Cardiac muscle cell (in vitro differentiated cells and primary cell): ENCODE measurements around the gene NOTCH4. TPM values are rescaled to one million over a fixed set of nuclear protein-coding genes. Genes with fewer than 3 reads are reported as not detected.
A peak's percentile ranks its signal among the peaks of the same experiment; 100 is the strongest.

Experiments
- DNase-seq, 2 donors: peaks; one replicate each; pipeline versions ENCODE4 v3.0.0 to v3.0.0-alpha.2; 2010 to 2017; ENCODE audit warnings: low read depth in 1 of 2, low spot score in 1 of 2
- H3K27ac ChIP-seq: fragments of 200-600 bp; sonication (generic); 2 replicates; pipeline ENCODE4 v1.5.1; 2016
- H3K27me3 ChIP-seq: fragments of 200-600 bp; sonication (generic); 2 replicates; pipeline ENCODE4 v1.6.0; 2016; ENCODE audit warnings: control low read depth
- H3K36me3 ChIP-seq: fragments of 200-600 bp; sonication (generic); 2 replicates; pipeline ENCODE4 v1.5.1; 2016; ENCODE audit warnings: control low read depth
- H3K4me1 ChIP-seq: fragments of 200-600 bp; sonication (generic); 2 replicates; pipeline ENCODE4 v1.8.1; 2017; ENCODE audit warnings: low read depth, mild to moderate bottlenecking, mixed run types
- H3K4me3 ChIP-seq: fragments of 200-600 bp; sonication (generic); 2 replicates; pipeline ENCODE4 v1.5.1; 2016; ENCODE audit warnings: mild to moderate bottlenecking
- H3K9me3 ChIP-seq: fragments of 200-600 bp; sonication (generic); 2 replicates; pipeline ENCODE4 v1.5.1; 2017; ENCODE audit warnings: low read depth, mild to moderate bottlenecking, control low read depth
- CTCF ChIP-seq: IDR thresholded peaks from 2 replicates; pipeline ENCODE4 v1.5.1; 2012; ENCODE audit warnings: low read depth, mild to moderate bottlenecking, low read length
- polyA plus RNA-seq: library from polyadenylated mRNA; unstranded; fragments of >200 nt; fragmentation: Nextera tagmentation; extraction: Ambion mirVana; gene quantifications from 2 replicates; pipeline ENCODE4 v1.2.1, GENCODE V29; 2016
- total RNA-seq: library from RNA; depleted of rRNA; stranded (reverse); fragments of >200 nt; gene quantifications from 2 replicates; pipeline ENCODE4 v1.2.3, GENCODE V29; 2016

The NOTCH4 gene
- total and polyA plus RNA-seq, 2 experiments from 2014 or later = 3.2 to 5.0 TPM

- no peak overlapping the region for H3K27ac ChIP-seq
- H3K27me3 ChIP-seq = peaks cover 30% of the 10 kb centered on the region
Observed at GRCh38 chr6:32148289-32149091, 75.4 kb downstream of the NOTCH4 start.

GRCh38 chr6:32147401-32148132 is 76.3 kb downstream of the NOTCH4 start:
- DNase-seq = no peak
- Histone ChIP-seq H3K27me3 (peaks cover 30% of the 10 kb centered on the region), H3K27ac (no peak overlapping the region), H3K9me3 (no peaks in the 10 kb centered on the region), H3K36me3 (no peaks in the 10 kb centered on the region), H3K4me3 (no peak overlapping the region), H3K4me1 (peaks cover 17% of the 10 kb centered on the region)
- no peak for TF ChIP-seq CTCF

More at GRCh38 chr6:32148289-32149091, 75.4 kb downstream of the NOTCH4 start:
- DNase-seq = no peak
- H3K36me3 ChIP-seq = no peaks in the 10 kb centered on the region
- no peak overlapping the region for H3K4me3 ChIP-seq
- H3K9me3 ChIP-seq = no peaks in the 10 kb centered on the region
- H3K4me1 ChIP-seq = peaks cover 22% of the 10 kb centered on the region
- TF ChIP-seq CTCF = no peak

- Histone ChIP-seq H3K4me3 (no peak overlapping the region), H3K27ac (peak overlapping the region; percentile 64), H3K4me1 (peaks cover 10% of the 10 kb centered on the region), H3K27me3 (peaks cover 30% of the 10 kb centered on the region), H3K9me3 (no peaks in the 10 kb centered on the region), H3K36me3 (no peaks in the 10 kb centered on the region)
- TF ChIP-seq CTCF = no peak
- peak in 1 of 2 donors; percentile 11 for DNase-seq
Observed at GRCh38 chr6:32146687-32147086, 77.2 kb downstream of the NOTCH4 start.

- Histone ChIP-seq H3K9me3 (no peaks in the 10 kb centered on the region), H3K4me3 (no peak overlapping the region), H3K4me1 (peaks cover 10% of the 10 kb centered on the region), H3K36me3 (no peaks in the 10 kb centered on the region), H3K27ac (peak overlapping the region; percentile 64), H3K27me3 (peaks cover 26% of the 10 kb centered on the region)
- no peak for TF ChIP-seq CTCF
- peak in 1 of 2 donors; percentile 33 for DNase-seq
Observed at GRCh38 chr6:32146287-32146686, 77.6 kb downstream of the NOTCH4 start.

Other genes starting within 250 kb of the NOTCH4 start
- 2.1 and 2.2 TPM in 2 replicates for gene C4A, start 242.0 kb downstream of the NOTCH4 start, total RNA-seq
- gene C4A, start 242.0 kb downstream of the NOTCH4 start, polyA plus RNA-seq = 1.9 and 2.5 TPM in 2 replicates
- gene C4B, start 209.3 kb downstream of the NOTCH4 start, total RNA-seq = 4.1 and 4.2 TPM in 2 replicates
- 2.7 and 5.8 TPM in 2 replicates for gene C4B, start 209.3 kb downstream of the NOTCH4 start, polyA plus RNA-seq
- 0.92 and 1.0 TPM in 2 replicates for gene CYP21A2, start 185.7 kb downstream of the NOTCH4 start, total RNA-seq
- gene CYP21A2, start 185.7 kb downstream of the NOTCH4 start, polyA plus RNA-seq = 0.62 TPM in 1 of 2 replicates, not detected in the other
- 3.0 and 9.3 TPM in 2 replicates for gene TNXB, start 114.7 kb downstream of the NOTCH4 start, total RNA-seq
- gene TNXB, start 114.7 kb downstream of the NOTCH4 start, polyA plus RNA-seq = 0.92 and 1.7 TPM in 2 replicates
- gene ATF6B, start 95.8 kb downstream of the NOTCH4 start, total RNA-seq = 39.7 and 60.8 TPM in 2 replicates
- gene ATF6B, start 95.8 kb downstream of the NOTCH4 start, polyA plus RNA-seq = 43.0 and 49.5 TPM in 2 replicates
- 7.0 and 7.7 TPM in 2 replicates for gene FKBPL, start 93.8 kb downstream of the NOTCH4 start, total RNA-seq
- gene FKBPL, start 93.8 kb downstream of the NOTCH4 start, polyA plus RNA-seq = 10.0 and 14.2 TPM in 2 replicates
- 0.78 and 4.4 TPM in 2 replicates for gene PRRT1, start 72.1 kb downstream of the NOTCH4 start, total RNA-seq
- gene PRRT1, start 72.1 kb downstream of the NOTCH4 start, polyA plus RNA-seq = 4.9 and 6.2 TPM in 2 replicates
- gene PPT2, start 69.9 kb downstream of the NOTCH4 start, total RNA-seq = 42.7 and 147 TPM in 2 replicates
- gene PPT2, start 69.9 kb downstream of the NOTCH4 start, polyA plus RNA-seq = 34.6 and 50.2 TPM in 2 replicates
- gene EGFL8, start 59.5 kb downstream of the NOTCH4 start, total RNA-seq = 10.2 and 18.7 TPM in 2 replicates
- gene EGFL8, start 59.5 kb downstream of the NOTCH4 start, polyA plus RNA-seq = 10.1 and 15.2 TPM in 2 replicates
- gene AGPAT1, start 48.0 kb downstream of the NOTCH4 start, total RNA-seq = 128 and 146 TPM in 2 replicates
- gene AGPAT1, start 48.0 kb downstream of the NOTCH4 start, polyA plus RNA-seq = 69.3 and 69.6 TPM in 2 replicates
- gene RNF5, start 45.7 kb downstream of the NOTCH4 start, total RNA-seq = 180 and 188 TPM in 2 replicates
- 232 and 237 TPM in 2 replicates for gene RNF5, start 45.7 kb downstream of the NOTCH4 start, polyA plus RNA-seq
- gene AGER, start 39.8 kb downstream of the NOTCH4 start, total RNA-seq = 5.0 and 13.5 TPM in 2 replicates
- 4.8 and 9.8 TPM in 2 replicates for gene AGER, start 39.8 kb downstream of the NOTCH4 start, polyA plus RNA-seq
- 124 and 130 TPM in 2 replicates for gene PBX2, start 33.9 kb downstream of the NOTCH4 start, total RNA-seq
- gene PBX2, start 33.9 kb downstream of the NOTCH4 start, polyA plus RNA-seq = 17.3 and 23.9 TPM in 2 replicates
- 16.7 and 18.0 TPM in 2 replicates for gene GPSM3, start 31.4 kb downstream of the NOTCH4 start, total RNA-seq
- gene GPSM3, start 31.4 kb downstream of the NOTCH4 start, polyA plus RNA-seq = 14.5 and 17.4 TPM in 2 replicates
- gene TSBP1, start 147.8 kb upstream of the NOTCH4 start, total RNA-seq = not detected in 2 replicates
- not detected in 2 replicates for gene TSBP1, start 147.8 kb upstream of the NOTCH4 start, polyA plus RNA-seq
- gene BTNL2, start 183.1 kb upstream of the NOTCH4 start, total RNA-seq = not detected in 2 replicates
- not detected in 2 replicates for gene BTNL2, start 183.1 kb upstream of the NOTCH4 start, polyA plus RNA-seq
- gene HLA-DRA, start 215.8 kb upstream of the NOTCH4 start, total RNA-seq = not detected in 2 replicates
- 2.4 TPM in 1 of 2 replicates, not detected in the other for gene HLA-DRA, start 215.8 kb upstream of the NOTCH4 start, polyA plus RNA-seq